ENCODE data around the gene SRA1.
A peak's percentile ranks its signal among the peaks of the same experiment; 100 is the strongest.

The SRA1 gene

DNA sequence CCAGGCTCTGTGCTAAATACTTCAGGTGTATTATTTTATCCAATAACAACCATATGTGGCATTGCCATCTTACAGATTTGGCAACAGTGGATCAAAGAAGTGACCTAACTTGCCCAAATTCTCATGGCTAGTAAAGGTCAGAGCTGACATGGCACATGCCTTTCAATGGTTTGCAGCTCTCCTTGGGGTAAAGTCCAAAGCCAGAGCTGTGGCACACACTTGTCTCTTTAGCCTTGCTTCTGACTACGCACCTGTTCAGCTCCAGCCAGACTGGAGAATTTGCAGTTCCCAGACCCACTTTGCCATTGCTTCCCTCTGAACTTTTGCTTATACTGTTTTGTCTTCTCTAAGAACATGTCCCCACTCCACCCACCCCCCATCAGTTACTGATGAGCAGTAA lies 13.2 kb upstream of the SRA1 start:
- no peak for DNase-seq (ENCODE audit: low spot score)

DNA sequence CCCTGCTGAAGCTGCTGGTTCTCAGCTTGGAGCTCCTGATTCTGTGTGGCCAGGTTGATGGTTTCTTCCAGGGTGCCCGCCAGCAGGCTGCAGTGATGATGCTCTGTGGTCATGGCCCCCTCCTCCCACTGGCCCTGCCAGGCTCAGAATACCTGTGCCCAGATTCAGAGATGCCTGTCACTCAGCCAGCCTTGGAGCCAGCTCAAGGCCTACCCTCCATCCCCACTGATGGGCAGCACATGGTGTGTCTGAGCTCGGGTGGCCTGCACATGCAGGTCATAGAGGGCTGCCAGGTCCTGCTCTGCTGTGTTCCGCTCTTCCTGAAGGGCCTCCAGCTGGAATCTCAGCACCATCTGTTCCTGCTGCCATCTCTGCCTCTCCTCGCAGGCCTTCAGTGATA lies 12.8 kb upstream of the SRA1 start:
- no peak for DNase-seq (ENCODE audit: low spot score)

DNA sequence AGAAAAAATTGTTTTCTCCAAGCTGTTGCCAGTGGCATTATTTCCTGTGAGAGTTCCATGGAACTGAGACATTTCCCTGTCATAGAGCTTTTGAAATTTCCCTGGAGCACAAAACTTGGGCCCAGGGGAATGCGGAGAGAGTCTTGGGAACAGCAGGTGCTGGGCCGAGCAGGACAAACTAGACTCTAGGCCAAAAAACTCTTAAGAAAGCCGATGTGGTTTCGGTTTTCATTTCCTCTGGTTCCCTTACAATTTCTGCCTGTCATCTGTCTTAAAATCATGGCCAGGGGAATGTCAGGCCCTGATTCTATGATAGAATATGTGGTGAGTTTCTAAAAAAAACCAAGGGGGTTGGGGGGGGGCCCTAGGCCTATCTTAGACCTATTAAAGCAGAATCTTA lies 11.9 kb upstream of the SRA1 start:
- no peak for DNase-seq (ENCODE audit: low spot score)

DNA sequence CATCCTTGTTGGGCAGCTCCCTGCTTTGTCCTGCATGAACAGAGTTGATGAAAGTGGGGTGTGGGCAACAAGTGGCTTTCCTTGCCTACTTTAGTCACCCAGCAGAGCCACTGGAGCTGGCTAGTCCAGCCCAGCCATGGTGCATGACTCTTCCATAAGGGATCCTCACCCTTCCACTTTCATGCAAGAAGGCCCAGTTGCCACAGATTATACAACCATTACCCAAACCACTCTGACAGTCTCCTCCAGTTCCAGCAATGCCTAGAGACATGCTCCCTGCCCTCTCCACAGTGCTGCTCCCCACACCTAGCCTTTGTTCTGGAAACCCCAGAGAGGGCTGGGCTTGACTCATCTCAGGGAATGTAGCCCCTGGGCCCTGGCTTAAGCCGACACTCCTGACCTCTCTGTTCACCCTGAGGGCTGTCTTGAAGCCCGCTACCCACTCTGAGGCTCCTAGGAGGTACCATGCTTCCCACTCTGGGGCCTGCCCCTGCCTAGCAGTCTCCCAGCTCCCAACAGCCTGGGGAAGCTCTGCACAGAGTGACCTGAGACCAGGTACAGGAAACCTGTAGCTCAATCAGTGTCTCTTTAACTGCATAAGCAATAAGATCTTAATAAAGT lies 11.3 kb upstream of the SRA1 start:
- DNase-seq (ENCODE audit: low spot score), result no peak

DNA sequence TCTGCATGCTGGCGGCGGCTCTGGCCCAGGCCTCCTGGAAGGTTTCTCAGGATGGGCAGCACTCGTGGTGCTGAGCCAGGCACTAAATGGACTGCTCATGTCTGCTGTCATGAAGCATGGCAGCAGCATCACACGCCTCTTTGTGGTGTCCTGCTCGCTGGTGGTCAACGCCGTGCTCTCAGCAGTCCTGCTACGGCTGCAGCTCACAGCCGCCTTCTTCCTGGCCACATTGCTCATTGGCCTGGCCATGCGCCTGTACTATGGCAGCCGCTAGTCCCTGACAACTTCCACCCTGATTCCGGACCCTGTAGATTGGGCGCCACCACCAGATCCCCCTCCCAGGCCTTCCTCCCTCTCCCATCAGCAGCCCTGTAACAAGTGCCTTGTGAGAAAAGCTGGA lies 10.6 kb upstream of the SRA1 start:
- no peak for DNase-seq (ENCODE audit: low spot score)

DNA sequence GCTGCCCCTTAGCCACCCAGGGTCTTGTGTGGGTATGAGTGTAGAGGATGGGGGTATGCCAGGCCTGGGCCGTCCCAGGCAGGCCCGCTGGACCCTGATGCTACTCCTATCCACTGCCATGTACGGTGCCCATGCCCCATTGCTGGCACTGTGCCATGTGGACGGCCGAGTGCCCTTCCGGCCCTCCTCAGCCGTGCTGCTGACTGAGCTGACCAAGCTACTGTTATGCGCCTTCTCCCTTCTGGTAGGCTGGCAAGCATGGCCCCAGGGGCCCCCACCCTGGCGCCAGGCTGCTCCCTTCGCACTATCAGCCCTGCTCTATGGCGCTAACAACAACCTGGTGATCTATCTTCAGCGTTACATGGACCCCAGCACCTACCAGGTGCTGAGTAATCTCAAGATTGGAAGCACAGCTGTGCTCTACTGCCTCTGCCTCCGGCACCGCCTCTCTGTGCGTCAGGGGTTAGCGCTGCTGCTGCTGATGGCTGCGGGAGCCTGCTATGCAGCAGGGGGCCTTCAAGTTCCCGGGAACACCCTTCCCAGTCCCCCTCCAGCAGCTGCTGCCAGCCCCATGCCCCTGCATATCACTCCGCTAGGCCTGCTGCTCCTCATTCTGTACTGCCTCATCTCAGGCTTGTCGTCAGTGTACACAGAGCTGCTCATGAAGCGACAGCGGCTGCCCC lies 10.0 kb upstream of the SRA1 start:
- no peak for DNase-seq (ENCODE audit: low spot score)

DNA sequence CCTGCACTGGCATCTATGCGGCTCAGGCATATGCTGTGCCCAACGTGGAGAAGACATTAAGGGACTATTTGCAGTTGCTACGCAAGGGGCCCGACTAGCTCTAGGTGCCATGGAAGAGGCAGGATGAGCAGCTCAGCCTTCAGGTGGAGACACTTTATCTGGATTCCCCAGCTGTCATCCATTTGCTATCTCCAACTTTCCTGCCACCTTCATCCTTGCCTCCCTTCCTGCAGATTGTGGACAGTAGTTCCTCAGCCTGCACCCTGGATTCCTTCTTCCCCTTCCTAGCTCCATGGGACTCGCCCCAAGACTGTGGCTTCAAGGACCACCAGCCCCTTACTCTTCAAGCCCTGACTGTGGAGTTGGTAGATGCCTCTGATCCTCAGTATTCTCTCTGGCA lies 9.4 kb upstream of the SRA1 start:
- no peak for DNase-seq (ENCODE audit: low spot score)

DNA sequence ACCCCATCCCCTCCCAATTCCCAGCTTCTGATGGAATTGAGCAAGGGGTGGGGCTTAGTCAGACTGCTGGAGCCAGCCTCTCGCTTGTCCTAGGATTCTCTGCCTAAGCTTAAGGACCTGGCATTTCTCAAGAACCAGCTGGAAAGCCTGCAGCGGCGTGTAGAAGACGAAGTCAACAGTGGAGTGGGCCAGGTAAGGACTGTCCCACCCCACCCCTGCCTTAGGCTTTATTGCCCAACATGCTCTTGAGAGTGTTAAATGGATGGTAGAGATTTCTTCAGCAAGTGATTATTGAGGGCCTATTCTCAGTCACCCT lies 8.5 kb upstream of the SRA1 start:
- no peak for DNase-seq (ENCODE audit: low spot score)

DNA sequence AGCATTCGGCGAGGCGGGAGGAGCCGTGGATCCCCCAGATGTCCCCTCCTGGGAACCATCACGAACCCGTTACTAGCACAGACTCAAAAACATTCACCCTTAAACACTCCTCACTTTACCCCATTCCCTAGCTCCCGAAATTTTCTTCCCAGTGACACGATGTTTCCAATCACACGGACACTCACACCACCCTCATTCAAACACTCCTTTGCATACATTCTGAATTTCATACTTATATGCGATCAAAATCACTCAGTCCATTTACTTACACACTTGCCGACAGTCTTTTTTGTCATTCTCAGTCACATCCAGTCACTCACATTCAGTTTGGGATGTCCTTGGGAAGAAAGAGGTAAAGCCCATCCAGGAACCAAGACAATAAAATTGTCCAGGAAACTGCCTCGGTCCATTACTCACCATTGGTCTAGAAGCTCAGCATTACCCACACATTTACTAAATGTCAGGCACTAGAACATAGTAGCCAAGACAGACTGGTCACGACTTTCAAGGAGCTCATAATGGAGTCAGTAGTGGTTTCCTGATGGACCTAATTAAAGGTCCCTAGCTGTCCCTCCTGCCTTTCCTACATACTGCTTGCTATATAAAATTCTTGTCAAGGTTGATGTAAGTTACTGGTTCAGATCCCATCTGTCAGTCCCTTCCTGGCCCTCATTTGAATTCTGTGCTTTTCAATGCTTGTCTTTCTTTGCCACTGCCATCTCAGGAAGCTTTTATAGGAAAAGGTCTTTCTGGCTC lies 7.9 kb upstream of the SRA1 start:
- DNase-seq (ENCODE audit: low spot score), result peak; percentile 24

DNA sequence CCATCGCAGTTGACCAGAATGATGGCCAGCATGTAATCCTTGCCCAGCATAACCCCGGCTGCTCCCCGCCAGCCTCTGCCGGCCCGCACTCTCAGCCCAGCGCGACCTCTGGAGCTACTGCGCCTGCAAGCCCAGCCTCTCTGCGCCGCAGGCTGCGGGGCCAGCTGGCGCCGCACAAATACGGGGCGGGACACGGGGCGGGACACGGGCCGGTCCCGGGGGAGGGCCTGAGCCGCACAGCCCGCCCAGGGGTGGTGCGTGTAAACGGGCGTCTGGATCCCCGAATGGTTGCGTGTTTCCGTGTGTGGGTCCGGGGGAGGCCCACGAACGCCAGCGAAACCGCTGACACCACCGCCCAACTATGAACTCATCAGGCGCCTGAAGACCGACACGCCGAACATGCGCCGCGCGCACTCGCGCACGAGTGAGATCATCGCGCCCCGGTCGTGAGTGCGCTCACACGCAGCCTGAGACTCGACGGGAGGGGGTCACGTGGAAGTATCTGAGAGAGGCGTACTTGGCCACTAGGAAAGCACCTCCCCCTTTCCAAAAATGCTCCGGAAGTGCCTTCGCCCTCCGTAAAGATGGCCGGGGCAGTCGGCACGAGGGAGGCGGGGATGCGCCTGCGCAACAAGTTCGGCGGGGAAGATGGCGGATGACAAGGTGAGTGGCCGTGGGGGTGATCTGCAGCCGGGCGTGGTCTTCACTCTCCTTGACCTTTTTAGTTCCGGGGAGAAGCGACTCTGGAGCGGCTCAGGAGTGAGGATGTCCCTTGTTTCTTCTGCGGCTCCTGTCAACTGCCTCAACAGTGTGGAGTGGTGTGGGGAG lies 7.1 kb upstream of the SRA1 start, which contains the start of the genes APBB3 and SLC35A4:
APBB3 (minus strand) TSS at position 403 of the 828 bp plus-strand sequence; CDS start at position 50, 353 bp downstream.
SLC35A4 (plus strand) TSS at position 633 of the 828 bp plus-strand sequence. CDS start 2,342 bp downstream, outside the sequence.
- peak; percentile 95 for DNase-seq (ENCODE audit: low spot score)

DNA sequence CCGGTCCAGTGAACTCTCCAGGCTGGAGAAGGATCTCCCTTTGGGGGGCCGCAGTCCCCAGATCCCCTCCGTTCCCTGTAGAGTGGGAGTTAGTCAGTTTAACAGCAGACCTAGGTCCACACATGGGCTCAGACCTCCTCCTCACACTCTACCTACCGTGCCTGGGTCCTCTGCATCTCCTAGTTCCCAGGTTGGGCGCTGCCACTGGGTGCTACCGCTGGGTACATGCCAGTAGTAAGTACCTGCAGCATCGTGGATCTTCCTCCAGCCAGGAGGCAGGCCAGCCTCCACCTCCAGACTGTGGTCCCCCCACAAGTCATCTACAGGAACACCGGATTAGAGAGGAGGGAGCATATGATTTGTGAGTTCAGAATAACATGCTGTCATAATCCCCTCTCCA lies 6.3 kb upstream of the SRA1 start:
- no peak for DNase-seq (ENCODE audit: low spot score)

DNA sequence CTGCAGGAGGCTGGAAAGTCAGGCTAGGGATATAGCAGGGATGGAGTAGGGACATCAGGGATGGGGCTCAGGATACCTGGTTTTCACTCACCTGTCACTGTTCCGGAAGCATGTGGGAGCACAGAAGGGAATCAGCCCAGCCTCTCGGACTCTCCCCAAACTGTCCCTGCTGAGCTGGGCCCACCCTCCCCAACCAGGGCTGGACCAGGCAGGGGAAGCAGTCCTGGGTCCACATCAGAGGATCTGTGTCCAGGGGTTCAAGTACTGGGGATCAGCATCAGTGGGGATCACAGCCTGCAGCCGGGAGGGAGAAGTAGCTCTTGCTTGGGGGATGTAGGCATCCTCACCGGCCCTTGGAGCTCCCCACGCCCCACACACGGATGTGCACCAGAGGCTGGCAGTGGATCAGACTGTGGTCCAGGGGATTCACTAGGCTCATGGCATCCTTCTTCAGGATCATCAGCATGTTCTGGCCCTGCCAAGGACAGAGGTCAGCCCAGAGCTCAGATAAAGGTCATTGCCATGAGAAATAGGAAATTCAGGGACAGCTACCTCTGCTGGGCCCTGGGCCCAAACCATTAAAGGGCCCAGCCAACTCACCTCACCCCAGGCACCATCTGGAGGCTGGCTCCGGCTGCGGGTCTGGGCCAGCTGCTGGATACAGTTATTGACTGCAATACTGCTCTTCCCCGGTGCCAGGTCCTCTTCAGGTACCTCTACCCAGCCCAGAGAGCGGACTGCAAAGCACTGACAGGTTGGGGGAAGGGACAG lies 4.7 kb upstream of the SRA1 start:
- no peak for DNase-seq (ENCODE audit: low spot score)

DNA sequence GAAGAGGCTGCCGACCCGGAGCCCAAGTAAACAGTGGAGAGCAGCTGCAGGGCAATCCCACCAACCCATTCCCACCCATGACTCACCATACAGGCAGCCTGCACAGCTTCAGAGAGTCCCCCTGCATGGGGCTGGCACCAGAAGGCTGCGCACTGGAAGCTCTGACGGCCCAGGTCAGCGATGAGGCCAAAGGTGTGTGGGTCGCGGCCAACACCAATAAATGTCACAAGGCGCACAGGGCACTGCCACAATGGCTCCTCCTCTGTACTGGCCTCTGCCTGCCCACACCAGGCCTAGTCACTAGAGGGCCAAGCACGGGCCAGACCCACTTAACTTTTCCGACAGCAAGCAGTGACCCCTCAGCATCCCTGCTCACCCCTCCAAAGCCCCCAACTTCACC lies 3.0 kb upstream of the SRA1 start:
- DNase-seq (ENCODE audit: low spot score), result no peak

DNA sequence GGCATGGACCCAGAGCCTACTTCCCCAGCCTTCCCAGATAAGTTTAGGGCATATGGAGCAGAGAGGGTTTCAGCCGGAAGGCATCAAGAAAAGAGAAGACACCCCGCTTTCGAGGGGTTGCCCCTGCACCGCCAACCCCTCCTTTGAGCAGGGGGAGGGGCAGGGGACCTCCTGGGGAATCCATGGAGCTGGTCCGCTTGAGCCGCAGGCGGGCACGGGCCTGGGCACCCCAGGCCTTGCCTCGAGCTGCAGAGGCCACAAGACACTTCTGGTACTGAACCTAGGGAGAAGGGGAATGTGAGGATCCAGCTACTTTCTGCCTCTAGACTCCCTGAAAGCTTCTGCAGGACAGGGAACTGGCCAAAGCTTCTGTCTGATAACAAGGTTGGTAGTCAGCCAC lies 1.3 kb upstream of the SRA1 start:
- DNase-seq (ENCODE audit: low spot score), result no peak

DNA sequence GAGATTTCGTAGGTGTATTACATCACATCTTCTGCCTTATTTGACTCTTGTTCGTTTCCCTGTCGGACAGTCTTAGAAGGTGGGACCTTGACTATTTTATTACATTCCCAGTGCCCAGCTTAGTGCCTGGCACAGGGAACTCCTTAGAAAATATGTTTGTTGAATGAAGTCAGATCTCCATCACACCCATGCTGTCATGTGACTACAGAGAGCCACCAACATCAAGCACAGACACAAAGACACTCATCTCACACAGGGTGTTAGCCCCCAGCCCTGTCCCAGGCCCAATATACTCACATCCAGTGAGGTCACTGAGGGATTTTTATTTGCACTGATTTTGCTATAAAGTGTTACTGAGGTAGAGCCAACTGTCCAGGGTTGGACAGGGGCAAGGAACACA lies 692 bp upstream of the SRA1 start:
- DNase-seq (ENCODE audit: low spot score), result no peak

DNA sequence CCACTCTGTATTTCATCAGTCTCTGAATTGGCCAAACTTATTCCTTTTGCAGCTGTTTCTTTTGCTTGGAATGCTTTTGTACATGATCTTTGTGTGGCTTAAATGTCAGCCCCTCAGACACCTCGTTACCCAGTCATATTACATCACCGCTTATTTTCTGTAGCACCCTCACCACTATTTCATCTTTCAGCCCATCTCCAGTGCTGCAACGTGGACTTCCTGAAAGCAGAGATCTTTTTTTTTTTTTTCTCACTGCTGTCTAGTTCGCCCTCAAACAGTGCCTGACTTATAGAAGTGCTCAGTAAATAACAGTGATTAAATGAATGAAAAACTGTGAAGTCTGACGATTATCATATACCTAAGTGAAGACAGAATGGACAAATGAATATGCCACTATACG lies 835 bp downstream of the SRA1 start:
- no peak for DNase-seq (ENCODE audit: low spot score)

DNA sequence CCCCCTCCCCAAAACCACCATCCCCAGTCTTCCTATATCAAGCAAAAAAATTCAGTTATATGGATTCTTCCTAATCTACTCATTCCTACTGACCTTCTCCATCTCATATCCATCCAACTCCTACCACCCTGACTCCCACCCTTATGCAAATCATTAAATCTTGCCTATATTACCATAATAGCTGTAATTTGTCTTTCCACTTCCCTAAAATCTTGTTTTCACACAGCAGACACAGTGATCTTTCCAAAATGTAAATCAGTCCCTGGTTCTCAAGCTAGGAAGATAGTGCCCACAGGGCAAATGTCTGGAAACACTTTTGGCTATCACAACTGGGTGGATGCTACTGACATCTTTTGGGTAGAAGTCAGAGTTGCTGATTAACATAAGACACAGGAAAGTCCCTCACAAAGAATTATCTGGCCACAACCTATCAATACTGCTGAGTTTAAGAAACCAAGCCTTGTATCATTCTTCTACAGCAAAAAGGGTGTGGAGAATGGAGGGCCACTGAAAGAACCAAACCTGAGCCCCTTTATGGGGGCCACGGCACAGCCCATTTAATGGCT lies 1.4 kb downstream of the SRA1 start:
- no peak for DNase-seq (ENCODE audit: low spot score)

DNA sequence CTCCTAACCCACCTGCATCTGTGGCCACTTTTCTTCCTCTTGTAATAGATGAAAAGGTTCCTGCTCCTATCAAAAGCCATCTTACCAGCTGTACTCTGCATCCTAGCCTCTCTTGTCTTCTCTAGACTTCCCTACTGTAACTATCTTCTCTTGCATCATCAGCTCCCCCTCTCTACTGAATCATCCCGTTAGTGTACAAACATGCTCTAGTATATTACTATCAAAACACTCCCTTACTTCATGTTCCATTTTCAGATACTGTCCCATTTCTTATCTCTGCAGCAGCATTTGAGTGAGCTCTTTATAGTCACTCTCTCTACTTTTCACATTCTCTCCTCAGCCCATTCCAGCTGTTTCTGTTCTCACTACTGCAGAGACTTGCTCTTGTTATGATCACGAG lies 2.8 kb downstream of the SRA1 start:
- DNase-seq (ENCODE audit: low spot score), result no peak

DNA sequence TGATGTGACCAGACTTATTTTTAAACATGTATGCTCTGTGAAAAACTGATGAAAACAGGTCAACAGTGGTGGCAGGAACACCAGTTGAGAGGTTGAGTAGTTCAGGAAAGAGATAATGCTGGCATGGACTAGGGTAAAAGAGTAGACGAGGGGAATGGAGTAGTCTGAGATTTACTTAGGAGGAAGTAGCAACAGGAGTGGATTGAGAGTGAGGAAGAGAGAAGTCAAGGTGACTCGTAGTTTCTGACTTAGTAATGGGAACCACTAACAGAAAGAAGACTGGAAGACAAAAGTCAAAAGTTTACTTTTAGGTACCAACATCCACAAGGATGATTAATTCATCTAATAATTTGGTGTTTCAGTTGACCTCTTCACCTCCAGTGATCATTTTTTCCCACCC lies 3.6 kb downstream of the SRA1 start:
- no peak for DNase-seq (ENCODE audit: low spot score)

DNA sequence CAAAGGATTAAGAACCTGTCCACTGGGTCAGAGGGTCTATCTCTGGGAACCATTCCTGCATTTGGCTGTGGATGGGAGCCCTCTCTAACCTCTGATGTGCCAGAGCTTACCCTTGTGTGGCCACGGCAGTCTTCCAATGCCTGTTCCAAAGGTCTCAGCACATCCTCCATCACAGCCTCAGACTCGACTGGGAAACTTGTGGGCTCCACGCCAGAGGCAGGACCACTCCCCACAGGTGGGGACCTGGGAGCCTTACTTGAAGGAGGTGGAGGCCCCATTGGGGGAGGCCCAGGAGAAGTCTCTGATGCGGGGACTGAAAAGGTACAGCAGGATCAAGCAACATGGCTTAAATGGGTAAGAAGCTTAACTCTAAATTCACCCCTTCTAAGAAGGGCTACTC lies 5.4 kb downstream of the SRA1 start:
- no peak for DNase-seq (ENCODE audit: low spot score)

All from germinal center (tissue), 1 donor.